ENCODE data around the gene EPGN.

Gene EPGN

GRCh38 chr4:74287164-74287563 is 21.1 kb upstream of the EPGN start:
- H3K4me3 ChIP-seq (ENCODE audit: control insufficient read depth, low read depth, low read length): no peak overlapping the region
- no peak for TF ChIP-seq CTCF (IDR thresholded peaks at IDR 0.05; ENCODE audit: control insufficient read depth, insufficient read depth, low read depth, low read length, missing control alignments)
- no peak for DNase-seq (ENCODE audit: low read depth)

- DNase-seq (ENCODE audit: low read depth): no peak
- no peak overlapping the region for H3K4me3 ChIP-seq (ENCODE audit: control insufficient read depth, low read depth, low read length)
- TF ChIP-seq CTCF (IDR thresholded peaks at IDR 0.05; ENCODE audit: control insufficient read depth, insufficient read depth, low read depth, low read length, missing control alignments): no peak
These were observed 20.5 kb upstream of the EPGN start for GRCh38 chr4:74287791-74288190.

- no peak overlapping the region for H3K4me3 ChIP-seq (ENCODE audit: control insufficient read depth, low read depth, low read length)
- TF ChIP-seq CTCF (IDR thresholded peaks at IDR 0.05; ENCODE audit: control insufficient read depth, insufficient read depth, low read depth, low read length, missing control alignments): no peak
- no peak for DNase-seq (ENCODE audit: low read depth)
These were observed 16.8 kb upstream of the EPGN start for GRCh38 chr4:74291471-74291870.

GRCh38 chr4:74292111-74292870 is 16.0 kb upstream of the EPGN start:
- DNase-seq (ENCODE audit: low read depth): no peak
- no peak overlapping the region for H3K4me3 ChIP-seq (ENCODE audit: control insufficient read depth, low read depth, low read length)
- TF ChIP-seq CTCF (IDR thresholded peaks at IDR 0.05; ENCODE audit: control insufficient read depth, insufficient read depth, low read depth, low read length, missing control alignments): no peak

- no peak for DNase-seq (ENCODE audit: low read depth)
- TF ChIP-seq CTCF (IDR thresholded peaks at IDR 0.05; ENCODE audit: control insufficient read depth, insufficient read depth, low read depth, low read length, missing control alignments): no peak
- H3K4me3 ChIP-seq (ENCODE audit: control insufficient read depth, low read depth, low read length): no peak overlapping the region
These were observed 14.7 kb upstream of the EPGN start for GRCh38 chr4:74293558-74293957.

- no peak for TF ChIP-seq CTCF (IDR thresholded peaks at IDR 0.05; ENCODE audit: control insufficient read depth, insufficient read depth, low read depth, low read length, missing control alignments)
- no peak for DNase-seq (ENCODE audit: low read depth)
- no peak overlapping the region for H3K4me3 ChIP-seq (ENCODE audit: control insufficient read depth, low read depth, low read length)
These were observed 13.6 kb upstream of the EPGN start for GRCh38 chr4:74294681-74295080.
